C4-2B (cell line): ENCODE data around the gene FOXP1.

ENCODE experiments used
- CTCF ChIP-seq: fragments of 450-650 bp; conservative IDR thresholded peaks from 2 replicates; pipeline ENCODE4 v1.5.1; 2017; ENCODE audit warnings: mild to moderate bottlenecking
- ZFX ChIP-seq: fragments of 450-650 bp; IDR thresholded peaks from 2 replicates; pipeline ENCODE4 v1.6.1; 2017

GRCh38 chr3:71250026-71250425, 333.5 kb downstream of the FOXP1 start:
- TF ChIP-seq CTCF (no peak), ZFX (no peak)
